Hematopoietic multipotent progenitor cell treated with erythropoietin and hydrocortisone succinate and interleukin-3 and kit ligand, for 4 days (in vitro differentiated cells): ENCODE data around the gene CHSY1.

Experiments used
- DNase-seq: peaks from one replicate; pipeline ENCODE4 v3.0.0-alpha.2; 2015

Gene CHSY1

DNA sequence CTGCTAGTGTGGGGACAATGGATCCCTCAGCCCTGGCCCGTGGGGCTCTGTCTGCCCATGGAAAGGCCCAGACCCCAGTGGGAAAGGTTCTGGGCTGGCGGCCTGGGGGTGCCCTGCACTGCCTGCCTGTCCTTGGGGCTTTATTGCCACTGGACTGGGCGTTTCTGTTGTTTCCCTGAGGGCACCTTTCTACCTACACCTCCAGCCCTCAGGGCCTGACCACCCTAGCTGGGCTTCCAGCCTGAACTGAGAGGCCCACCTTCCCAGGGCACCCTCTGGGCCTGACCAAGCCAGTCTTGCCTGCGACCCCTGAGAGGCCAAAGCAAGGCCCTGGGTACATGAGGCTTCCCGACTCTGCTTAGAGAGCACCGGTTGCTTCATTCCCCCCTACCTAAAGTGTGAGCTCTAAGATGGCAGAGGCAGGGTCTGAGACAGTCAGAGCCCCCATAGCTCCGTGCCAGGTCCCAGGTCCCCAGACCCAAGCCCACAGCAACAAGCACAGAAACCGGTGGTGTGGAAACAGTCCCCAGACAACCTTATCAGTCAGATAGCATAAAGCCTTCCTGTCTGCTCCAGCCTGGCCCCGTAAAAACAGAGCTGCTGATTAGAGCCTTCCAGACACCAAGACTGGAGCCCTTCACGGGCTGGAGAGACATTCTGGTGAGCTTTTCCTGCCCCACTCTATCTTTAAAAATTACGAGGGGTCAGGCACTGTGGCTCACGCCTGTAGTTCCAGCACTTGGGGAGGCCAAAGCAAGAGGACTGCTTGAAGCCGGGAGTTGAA lies 102.8 kb downstream of the CHSY1 start:
- DNase-seq = peak; percentile 84

DNA sequence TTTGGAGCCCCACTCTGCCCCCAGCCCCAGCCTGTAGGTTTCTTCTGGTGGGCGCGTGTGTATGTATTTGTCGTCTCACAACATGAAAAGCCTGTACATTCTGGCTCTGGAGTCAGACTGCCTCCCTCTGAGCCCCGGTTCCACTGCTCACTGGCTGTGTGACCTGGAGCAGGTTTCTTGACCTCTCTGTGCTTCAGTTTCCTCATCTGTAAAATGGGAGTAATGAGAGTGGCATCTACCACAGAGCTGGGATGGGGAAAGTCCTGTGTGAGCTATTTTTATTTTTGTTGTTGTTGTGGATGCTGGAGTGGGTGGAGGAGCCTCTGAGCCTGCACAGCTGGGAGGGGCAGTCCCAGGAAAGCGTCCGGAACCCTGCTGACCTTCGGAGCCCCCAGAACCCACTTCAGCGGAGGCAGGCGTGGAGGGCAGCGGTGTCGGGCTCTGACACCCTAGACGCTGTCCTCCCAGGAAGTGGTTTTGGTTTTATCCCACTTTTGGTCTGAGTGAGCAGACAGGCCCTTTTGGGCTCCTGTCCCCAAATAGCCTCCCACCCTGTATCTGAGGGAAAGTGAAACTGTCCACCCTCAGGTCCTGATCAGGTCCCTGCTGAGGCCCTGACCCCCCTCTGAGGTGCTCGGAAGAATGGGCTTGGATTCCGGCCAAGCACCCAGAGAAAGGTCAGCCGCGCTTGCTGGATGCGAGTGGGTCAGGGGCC lies 103.5 kb downstream of the CHSY1 start:
- DNase-seq = peak; percentile 22

DNA sequence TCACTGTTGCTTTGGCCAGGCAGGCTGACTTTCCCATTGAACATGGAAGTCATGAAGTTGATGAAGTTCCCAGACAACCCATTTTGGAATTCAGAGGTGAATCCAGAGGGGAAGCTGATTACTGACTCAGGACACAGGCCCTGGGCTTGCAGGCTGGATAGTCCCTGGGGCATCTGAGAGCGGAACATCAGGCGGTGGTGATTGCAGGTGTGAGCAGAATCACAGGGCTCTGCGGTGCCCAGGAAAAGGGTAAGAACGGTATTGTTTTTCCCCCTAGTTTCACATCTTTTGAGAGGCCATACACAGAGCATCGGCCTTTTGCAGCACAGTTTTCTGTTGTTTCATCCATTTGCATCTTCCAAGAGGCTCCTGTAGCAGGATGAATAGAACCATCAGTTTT lies 104.7 kb downstream of the CHSY1 start:
- DNase-seq = no peak

DNA sequence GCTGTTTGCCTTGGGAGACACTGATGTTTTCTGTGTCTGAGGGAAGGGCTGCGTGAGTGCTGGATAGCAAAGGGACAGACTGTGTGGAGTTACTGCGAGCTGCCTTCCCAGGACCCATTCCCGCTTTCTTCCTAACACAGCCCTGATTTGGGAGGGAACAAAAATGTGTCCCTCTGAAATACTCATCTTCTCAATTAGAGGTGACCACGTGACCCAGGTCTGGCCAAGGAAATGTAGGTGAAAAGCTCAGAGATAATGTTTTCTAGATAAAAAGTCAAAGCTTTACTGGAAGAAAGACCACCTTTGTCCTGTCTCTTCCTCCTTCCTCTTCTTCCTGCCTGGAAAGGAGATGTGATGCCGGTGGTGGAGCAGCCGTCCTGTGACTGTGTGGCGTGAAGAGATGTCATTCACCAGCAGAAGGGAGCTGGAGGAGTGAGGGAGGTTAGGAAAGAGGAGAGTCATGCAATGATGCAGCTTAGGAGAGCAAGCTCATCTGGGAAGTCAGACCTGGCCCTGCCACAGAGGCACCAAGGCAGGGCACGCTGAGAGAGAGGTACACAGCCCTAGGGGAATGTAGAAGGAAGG lies 105.6 kb downstream of the CHSY1 start:
- no peak for DNase-seq

DNA sequence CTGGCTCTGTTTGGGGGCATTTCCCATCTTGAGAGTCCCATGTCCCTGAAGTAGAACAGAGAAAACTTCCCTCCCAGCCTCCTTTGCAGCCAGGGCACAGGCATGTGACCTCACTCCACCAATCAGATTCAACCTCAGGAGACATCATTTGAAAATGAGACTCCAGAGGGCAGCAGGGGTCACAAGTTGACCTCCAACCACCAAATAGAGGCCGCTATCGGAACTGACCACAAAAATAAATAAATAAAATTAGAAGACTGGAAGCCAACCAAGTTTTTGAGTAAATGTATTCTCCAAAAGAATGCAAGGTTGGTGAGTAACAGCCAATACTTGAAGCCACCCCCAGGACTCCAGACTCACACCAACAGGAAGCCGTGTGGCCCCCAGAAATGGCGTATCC lies 106.5 kb downstream of the CHSY1 start:
- peak; percentile 39 for DNase-seq

DNA sequence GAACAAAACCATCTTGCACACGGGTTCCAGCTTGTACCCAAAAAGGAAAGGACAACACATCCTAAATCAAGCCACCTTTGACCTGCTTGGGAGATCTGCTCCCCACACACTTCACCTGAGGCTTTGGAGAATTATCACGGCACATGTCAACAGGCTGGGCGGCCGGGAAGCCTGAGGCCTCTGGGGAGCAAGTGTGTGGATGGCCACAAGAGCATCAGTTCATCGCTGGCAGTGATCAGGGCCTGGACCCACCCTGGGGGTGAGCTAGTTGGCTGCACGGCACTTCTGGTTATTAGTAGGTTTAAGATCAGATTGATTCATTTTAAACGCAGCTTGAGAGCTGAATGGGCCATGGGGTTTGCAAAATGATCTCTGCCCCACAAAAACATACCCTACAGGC lies 108.5 kb downstream of the CHSY1 start:
- DNase-seq = no peak

DNA sequence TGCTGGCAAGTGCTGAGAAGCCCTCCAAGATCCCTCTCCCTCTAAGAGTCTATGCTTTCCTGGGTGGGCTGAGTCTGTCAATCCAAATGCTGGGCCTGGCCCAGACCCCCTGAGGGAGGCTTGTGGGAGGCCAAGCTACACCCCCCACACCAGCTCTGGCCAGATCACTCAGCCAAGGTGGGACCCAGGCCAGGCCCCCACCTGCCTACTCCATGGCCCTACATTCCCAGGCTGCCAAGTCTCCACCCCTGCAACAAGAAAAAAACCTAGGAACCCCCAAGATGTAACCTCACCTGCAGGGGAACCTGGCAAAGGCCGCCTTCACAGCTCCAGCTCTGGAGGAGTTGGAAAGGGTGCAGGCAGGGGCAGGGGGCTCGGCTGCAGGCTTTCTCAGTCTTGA lies 109.1 kb downstream of the CHSY1 start:
- no peak for DNase-seq

DNA sequence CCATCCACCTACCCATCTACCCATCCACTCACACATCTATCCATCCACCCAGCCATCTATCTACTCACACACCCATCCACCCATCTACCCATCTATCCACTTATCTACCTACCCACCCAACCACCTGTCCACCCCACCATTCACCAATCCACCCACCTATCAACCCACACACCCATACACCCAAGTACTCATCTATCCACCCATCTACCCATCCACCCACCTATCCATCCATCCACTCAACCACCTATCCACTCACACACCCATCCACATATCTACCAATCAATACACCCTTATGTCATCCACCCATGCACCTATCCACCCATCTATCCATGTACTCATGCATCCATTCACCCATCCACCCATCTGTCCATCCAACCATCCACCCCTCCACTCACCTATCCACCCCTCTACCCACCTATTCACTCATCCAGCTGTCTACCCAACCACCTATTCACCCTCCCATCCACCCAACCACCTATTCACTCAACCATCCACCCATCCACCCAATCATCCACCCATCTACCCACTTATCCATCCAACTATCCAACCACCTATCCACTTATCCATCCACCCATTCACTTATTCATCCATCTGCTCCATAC lies 109.8 kb downstream of the CHSY1 start:
- no peak for DNase-seq

DNA sequence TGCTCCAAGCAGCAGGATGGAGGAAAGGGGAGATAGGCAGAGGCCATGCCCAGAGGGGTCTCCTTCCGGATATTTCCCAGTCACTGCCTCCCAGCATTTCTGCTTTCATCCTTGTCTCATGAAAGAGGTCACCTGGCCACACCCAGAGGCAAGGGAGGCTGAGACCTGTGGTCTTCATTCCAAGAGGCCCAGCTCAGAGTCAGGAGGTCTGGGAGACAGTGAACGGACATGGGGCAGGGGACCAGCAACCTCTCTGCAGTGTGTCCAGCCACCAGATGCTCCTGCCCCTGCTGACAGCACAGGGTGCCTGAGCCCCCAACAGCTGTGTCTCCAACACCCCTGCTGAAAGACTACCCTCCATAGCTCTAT lies 111.2 kb downstream of the CHSY1 start:
- DNase-seq = no peak

DNA sequence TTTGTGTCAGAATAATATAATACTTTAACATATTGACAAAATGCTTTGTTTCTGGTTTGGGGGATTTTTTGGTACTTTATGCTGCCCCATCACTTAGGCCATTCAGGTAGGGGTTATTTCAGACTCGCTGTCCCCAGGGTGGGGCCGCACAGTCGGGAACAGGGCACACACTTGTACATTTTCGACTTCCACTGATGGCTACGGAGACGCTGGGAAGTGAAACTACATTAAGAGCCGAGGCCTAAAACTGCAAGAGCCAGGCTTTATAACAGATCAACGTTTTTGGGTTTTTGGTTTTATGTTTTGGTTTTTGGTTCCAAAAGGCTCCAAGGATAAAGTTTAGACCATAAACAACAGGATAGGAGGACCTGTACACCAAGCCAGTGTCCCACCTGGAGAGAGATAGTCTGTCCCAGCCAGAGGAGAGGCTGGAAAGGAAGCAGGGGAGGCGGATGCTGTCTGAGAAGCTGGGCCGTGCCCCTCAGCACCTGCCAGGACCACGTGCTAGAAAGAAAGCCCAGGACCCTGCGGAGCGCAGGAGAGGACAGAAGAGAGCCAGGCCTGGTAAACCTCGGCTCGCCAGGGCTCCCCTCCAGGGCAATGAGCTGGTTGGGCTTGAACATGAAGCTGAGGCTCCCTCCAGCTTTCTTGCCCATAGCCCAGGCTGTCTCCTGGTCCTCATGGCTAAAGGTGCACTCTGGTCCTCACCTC lies 111.7 kb downstream of the CHSY1 start:
- no peak for DNase-seq

DNA sequence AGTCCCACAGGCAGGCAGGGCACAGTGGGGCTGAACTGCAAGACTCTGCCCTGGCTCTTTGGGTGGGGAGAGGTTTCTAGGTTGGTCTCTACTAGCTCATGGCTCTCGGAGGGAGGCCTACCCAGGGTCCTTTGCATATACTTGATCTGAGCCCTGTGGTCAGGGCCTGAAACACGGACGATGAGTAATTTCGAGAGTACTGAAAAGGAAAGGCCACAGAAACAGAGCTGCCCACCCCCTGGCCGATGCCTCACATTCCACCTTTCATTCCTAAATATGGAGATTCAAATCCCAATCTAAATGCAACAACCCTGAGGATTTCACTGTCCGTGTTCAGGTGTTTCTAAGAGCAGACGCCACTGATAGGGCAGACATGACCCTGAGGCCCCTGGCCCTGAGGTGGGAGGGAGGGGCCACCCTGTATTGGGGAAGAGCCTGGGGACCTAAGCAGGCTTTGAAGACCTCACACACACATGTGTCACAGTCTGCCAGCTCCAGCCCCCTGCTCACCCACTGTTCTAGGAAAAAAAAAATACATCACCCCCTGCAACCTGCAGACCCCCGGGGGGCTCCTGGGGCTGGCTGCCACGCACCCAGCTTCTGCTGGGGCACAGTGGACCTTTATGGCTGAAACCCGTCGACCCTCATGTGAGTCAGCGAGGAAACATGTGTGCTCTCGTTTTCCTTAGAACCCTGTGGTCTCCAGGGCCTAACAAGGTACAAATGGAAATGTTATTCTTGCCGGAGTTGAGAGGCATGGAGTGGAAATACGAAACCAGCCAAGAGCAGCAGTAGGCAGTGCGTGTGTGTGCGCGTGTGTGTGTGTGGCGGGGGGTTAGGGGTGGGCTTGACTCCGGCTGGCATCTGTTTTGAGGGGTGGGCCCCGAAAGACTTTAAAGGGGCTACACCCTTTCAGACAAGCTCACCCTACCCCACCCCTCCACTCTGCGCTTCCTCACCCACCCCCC lies 112.7 kb downstream of the CHSY1 start:
- DNase-seq = no peak

DNA sequence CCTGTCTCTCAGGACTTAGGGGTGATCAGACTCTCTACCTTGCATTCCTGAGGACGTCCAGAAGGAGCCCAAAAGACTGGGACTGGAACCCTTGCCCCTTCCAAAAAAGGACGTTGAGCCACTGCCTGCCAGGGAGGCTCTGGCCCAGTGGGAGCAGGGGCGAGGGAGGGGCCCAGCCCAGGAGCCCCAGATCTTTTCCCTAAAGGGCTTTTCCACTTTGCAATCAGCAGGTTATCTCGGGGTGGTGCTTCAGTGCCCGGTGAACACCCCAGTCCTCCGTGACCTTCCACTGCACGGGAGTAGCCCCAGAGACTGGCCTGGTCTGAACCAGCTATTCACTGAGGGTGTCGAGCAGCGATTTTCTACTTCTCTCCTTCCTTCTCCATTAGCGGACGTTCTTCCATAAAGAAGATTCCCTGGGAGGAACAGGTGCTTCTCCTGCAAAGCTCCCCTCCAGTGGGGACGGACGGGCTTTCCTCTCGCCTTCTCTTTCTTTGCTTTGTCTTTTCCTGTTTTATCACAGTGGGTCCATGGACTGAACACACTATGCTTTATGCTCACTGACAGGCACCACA lies 113.7 kb downstream of the CHSY1 start:
- DNase-seq = no peak

DNA sequence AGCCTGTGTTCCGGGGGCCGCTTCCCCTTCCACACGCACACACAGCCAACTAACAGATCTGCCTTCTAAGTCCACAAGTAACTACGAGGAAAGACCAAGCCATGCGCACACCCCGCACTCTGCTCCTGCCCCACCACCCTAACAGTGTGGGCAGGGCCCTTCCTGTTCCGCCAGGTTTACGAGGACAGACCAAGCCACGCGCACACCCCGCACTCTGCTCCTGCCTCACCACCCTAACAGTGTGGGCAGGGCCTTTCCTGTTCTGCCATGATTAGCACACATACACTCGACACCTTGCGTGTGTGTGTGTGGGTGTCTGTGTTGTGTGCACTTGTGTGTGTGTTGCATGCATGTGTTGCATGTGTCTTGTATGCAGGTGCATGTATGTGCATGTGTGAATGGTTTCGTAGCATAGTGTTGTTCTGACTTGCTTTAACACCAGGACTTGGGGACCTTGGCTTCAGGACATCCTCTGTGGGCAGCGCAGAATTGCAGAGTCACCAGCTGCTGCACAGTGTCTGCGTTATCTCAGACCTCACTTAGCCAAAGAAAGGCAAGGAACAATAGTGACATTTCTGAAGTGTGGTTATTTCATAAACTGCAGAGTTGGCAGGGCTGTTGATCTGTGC lies 114.4 kb downstream of the CHSY1 start:
- peak; percentile 96 for DNase-seq

DNA sequence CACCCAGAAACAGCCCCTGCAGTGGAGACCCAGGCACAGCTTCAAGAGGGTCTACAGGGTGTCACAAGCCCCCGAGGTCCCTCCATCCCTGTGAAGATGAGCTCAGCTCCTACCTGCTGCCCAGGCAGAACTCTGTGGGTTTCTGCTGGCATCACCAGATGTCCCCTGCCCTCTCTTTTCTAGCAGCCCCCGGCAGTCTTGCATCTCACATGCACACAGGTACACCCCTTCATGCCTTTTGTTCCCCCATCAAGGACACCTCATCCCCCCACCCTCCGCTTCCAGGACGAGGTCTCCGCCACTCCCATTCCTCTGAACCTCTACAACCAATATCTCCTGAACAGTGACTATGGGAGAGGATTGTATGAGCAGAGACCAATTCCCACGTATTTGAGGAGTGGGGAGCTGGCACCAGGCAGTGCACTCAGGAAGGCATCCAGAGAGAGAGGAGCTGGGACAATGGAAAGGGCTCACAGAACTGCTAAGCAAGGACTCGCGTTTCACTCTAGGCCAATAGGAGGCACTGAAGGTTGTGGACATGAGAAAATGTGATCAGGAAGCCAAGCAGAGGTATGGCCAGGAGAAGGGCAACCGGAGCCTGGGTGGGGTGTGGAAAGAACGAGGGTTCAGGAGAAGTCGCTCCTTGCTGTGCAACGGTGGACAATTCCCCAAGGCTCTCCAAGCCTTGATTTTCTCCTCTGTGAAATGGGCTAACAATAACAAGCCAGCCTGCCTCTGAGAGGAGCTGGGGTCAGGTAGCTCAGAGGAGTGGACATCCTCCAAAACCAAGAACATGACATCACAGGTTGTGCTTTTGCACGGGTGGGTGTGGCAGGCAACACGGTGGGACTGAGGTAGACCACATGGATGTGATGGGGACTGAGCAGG lies 115.2 kb downstream of the CHSY1 start:
- DNase-seq = no peak

DNA sequence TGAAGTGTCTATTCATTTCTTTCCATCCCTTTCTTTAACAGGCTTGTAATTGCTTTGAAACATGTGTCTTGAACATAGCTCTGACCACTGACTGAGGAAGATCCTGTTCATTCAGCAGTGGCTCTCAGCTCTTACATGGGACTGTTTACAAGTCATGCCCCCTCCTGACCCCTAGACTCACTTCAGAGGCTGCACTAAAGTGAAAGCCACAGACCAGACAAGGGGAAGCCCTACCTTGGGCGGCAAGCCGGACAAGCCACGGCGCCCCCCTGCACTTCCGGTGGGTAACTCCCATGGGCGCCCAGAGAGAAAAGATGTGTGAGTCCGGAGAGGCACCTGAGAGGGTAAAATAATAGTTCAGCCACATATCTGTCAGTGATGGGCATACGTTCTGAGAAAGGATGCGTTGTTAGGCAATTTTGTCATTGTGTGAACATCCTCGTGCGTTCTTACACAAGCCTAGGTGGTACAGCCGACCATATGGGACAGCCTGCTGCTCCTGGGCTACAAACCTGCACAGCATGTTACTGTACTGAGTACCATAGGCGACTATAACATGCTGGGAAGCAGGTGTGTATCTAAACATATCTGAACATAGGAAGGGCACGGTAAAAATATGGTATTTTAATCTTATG lies 116.2 kb downstream of the CHSY1 start:
- peak; percentile 38 for DNase-seq

DNA sequence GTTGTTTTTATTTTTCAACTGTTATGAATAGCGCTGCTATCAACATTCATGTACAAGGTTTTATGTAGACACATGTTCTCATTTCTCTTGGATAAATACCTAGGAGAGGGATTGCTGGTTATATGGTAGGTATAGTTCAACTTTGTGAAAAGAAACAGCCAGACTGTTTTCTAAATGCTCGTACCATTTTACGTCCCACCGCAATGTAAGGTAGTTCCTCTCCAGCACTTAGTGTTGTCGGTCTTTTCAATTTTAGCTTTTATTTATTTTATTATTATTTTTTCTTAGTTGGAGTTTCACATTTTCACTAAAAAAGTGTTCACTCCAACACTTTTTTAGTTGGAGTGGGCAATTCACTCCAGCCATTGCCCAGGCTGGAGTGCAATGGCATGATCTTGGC lies 117.1 kb downstream of the CHSY1 start:
- DNase-seq = no peak

DNA sequence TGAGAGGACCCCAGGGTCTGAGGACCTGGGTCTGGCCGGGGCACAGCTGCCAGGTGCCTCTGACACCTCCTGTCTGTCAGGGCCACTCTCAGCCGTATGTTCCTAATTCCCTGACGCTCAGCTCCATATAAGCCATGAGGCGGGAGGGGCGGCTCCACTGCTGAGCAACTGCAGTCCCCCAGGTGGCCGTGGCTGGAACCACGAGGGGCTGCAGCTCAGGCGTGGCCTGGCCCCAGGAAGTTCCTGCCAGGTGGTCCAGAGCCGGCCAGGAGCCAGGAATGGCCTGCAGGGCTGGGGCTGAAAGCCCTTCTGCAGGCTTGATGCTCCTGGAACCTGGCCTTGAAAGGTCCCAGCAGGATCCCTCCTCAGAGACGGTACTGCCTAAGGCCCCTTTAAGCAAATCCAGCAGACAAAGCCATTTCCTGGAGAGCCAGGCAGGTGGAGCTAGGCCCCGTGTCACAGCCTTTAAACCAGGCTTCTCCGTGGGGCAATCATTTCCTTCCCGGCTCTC lies 118.0 kb downstream of the CHSY1 start:
- DNase-seq = no peak

DNA sequence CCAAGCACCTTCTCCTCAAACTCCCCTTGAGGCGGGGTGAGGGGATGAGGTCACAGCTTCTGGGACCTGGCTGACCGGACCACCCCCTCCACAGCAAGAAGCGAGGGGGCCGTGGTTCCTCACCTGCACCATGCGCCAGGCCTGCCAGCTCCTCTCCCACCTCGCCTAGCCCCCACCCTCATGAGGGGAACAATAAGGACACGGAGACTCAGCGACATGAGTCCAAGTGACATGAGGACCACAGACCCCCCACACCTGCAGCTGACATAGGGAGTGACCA lies 118.7 kb downstream of the CHSY1 start:
- no peak for DNase-seq

DNA sequence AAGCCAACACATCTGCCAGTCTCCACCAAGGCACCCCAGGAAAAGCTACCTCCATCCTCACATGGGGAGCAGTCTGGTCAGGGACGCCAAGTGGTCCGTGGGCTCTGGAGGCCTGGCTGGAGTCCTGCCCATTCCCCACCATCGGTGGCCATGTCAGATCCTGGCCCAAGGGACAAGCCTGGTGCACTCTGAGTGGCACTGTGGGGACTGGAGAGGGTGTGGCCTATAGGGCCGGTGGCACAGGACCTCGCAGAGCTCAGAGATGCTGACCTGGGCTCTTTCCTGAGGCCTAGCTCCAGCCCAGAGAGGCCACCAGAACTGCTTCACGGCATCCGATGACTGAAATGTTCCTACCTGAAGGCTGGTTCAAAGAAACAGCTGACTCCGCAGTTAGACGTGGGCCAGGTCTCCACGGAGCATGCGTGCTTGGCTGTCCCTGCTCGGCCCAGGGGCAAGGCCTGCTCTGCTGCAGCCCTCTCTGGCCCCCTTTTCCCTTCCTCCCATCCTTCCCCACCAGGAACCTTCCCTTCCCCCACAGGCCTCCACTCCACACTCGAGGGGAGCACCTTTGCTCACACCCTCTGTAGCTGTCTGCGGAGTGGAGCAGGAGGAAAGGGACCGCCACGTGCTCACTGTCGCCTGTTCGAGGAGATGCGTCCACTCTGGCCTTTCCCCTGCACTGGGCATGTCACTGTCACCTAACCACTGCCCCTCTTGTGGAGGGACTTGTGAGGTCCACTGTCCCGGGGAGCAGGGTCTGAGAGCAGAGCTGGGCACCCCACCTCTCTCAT lies 119.3 kb downstream of the CHSY1 start:
- DNase-seq = no peak
